Hindlimb muscle (tissue), 1 donor: ENCODE results near the gene SEC14L3. TPM values are rescaled to one million over a fixed set of nuclear protein-coding genes. Genes with fewer than 3 reads are reported as not detected.

Experiments used
- DNase-seq: peaks from one replicate; pipeline ENCODE4 v3.0.0-alpha.2; 2013
- polyA plus RNA-seq: library from polyadenylated mRNA; unstranded; fragments of 120-200 nt; gene quantifications from one replicate; pipeline ENCODE4 v1.2.1, GENCODE V29; 2013; ENCODE audit not compliant: insufficient read length

Gene SEC14L3
- polyA plus RNA-seq, 1 donor, result not detected

- DNase-seq, result no peak
Measured at GRCh38 chr22:30421695-30422480, 49.9 kb downstream of the SEC14L3 start.

GRCh38 chr22:30420347-30421125 is 51.3 kb downstream of the SEC14L3 start:
- DNase-seq, result no peak

GRCh38 chr22:30416837-30417236 is 55.0 kb downstream of the SEC14L3 start:
- DNase-seq, result no peak

GRCh38 chr22:30416403-30416802 is 55.4 kb downstream of the SEC14L3 start:
- DNase-seq, result no peak

- DNase-seq, result no peak
Measured at GRCh38 chr22:30414525-30415047, 57.2 kb downstream of the SEC14L3 start.

- no peak for DNase-seq
Measured at GRCh38 chr22:30413745-30414524, 57.9 kb downstream of the SEC14L3 start.

GRCh38 chr22:30413001-30413400 is 58.8 kb downstream of the SEC14L3 start:
- no peak for DNase-seq

- DNase-seq, result no peak
Measured at GRCh38 chr22:30411780-30412179, 60.0 kb downstream of the SEC14L3 start.

Other genes starting within 250 kb of the SEC14L3 start
- 0.90 TPM for gene LIF, start 225.3 kb downstream of the SEC14L3 start, polyA plus RNA-seq
- 0.17 TPM for gene OSM, start 205.2 kb downstream of the SEC14L3 start, polyA plus RNA-seq
- gene CASTOR1, start 182.5 kb downstream of the SEC14L3 start, polyA plus RNA-seq, result 5.4 TPM
- gene TBC1D10A, start 145.1 kb downstream of the SEC14L3 start, polyA plus RNA-seq, result 8.1 TPM
- gene SF3A1, start 115.1 kb downstream of the SEC14L3 start, polyA plus RNA-seq, result 100 TPM
- 1.7 TPM for gene CCDC157, start 115.0 kb downstream of the SEC14L3 start, polyA plus RNA-seq
- gene RNF215, start 84.6 kb downstream of the SEC14L3 start, polyA plus RNA-seq, result 11.5 TPM
- 2.0 TPM for gene SEC14L2, start 75.0 kb downstream of the SEC14L3 start, polyA plus RNA-seq
- 6.9 TPM for gene MTFP1, start 46.2 kb downstream of the SEC14L3 start, polyA plus RNA-seq
- gene SEC14L4, start 33.7 kb upstream of the SEC14L3 start, polyA plus RNA-seq, result 0.45 TPM
- gene SEC14L6, start 74.7 kb upstream of the SEC14L3 start, polyA plus RNA-seq, result 0.19 TPM
- 6.5 TPM for gene GAL3ST1, start 102.6 kb upstream of the SEC14L3 start, polyA plus RNA-seq
- 51.6 TPM for gene PES1, start 119.9 kb upstream of the SEC14L3 start, polyA plus RNA-seq
- 7.0 TPM for gene TCN2, start 135.2 kb upstream of the SEC14L3 start, polyA plus RNA-seq
- 3.1 TPM for gene SLC35E4, start 163.8 kb upstream of the SEC14L3 start, polyA plus RNA-seq
- gene DUSP18, start 195.9 kb upstream of the SEC14L3 start, polyA plus RNA-seq, result 4.3 TPM
- 4.4 TPM for gene OSBP2, start 222.9 kb upstream of the SEC14L3 start, polyA plus RNA-seq